HUES48 (cell line): Measurements from ENCODE around the gene CGB8.
A peak's percentile ranks its signal among the peaks of the same experiment; 100 is the strongest.
"Not testable (repeated sequence)": the region's sequence is repeated elsewhere in the genome, so short reads cannot be mapped to it uniquely, and the experiment has no call there.

Experiments used
- H3K27ac ChIP-seq: one replicate; pipeline ENCODE4 v1.7.0; 2013; ENCODE audit warnings: low read depth, low read length, inconsistent platforms
- H3K27me3 ChIP-seq: 2 replicates; pipeline ENCODE4 v1.6.1; 2013; ENCODE audit warnings: mild to moderate bottlenecking, low read length; ENCODE audit not compliant: control insufficient read depth, insufficient read depth
- H3K36me3 ChIP-seq: 2 replicates; pipeline ENCODE4 v1.6.1; 2013; ENCODE audit warnings: low read length; ENCODE audit not compliant: control insufficient read depth, insufficient read depth
- H3K4me1 ChIP-seq: 2 replicates; pipeline ENCODE4 v1.6.1; 2013; ENCODE audit warnings: mild to moderate bottlenecking, low read length; ENCODE audit not compliant: control insufficient read depth, insufficient read depth
- H3K4me3 ChIP-seq: 2 replicates; pipeline ENCODE4 v1.5.1; 2013; ENCODE audit warnings: mild to moderate bottlenecking, low read depth, low read length
- H3K9ac ChIP-seq: 2 replicates; pipeline ENCODE4 v1.6.1; 2013; ENCODE audit warnings: mild to moderate bottlenecking, low read depth, low read length, moderate library complexity
- H3K9me3 ChIP-seq: 2 replicates; pipeline ENCODE4 v1.6.1; 2013; ENCODE audit warnings: low read length; ENCODE audit not compliant: control insufficient read depth, insufficient read depth

Gene CGB8

DNA sequence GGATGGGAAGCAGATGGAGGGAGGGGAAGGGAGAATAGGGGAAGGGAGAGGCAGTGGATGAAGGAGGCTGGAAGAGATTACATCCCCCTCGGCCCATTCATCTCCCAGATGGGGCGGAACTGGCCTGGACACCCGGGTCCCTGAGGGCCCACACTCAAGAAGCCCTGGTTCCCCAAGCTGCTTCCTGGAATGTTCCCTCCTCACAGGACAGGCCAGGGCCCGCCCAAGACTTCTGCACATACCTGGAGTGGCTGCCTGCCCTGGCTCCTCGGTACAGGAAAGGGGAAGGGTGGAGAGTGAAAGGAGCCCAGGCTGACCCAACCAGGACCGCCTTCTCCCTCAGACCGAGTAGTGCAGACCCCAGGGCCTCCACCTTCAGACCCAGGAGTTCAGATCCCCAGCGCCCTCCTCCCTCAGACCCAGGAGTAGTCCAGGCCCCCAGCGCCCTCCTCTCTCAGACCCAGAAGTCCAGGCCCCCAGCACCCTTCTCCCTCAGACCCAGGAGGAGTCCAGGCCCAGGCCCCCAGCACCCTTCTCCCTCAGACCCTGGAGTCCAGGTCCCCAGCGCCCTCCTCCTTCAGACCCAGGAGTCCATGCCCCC is 15.2 kb upstream of the CGB8 start:
- no peak overlapping the region for H3K27ac ChIP-seq
- H3K9ac ChIP-seq: no peak overlapping the region
- H3K9me3 ChIP-seq: no peaks in the 10 kb centered on the region
- H3K36me3 ChIP-seq: no peaks in the 10 kb centered on the region
- H3K4me1 ChIP-seq: peaks cover 22% of the 10 kb centered on the region
- H3K4me3 ChIP-seq: peak overlapping the region; percentile 47; the same call in 1 of the 2 replicates
- peaks cover 42% of the 10 kb centered on the region for H3K27me3 ChIP-seq

DNA sequence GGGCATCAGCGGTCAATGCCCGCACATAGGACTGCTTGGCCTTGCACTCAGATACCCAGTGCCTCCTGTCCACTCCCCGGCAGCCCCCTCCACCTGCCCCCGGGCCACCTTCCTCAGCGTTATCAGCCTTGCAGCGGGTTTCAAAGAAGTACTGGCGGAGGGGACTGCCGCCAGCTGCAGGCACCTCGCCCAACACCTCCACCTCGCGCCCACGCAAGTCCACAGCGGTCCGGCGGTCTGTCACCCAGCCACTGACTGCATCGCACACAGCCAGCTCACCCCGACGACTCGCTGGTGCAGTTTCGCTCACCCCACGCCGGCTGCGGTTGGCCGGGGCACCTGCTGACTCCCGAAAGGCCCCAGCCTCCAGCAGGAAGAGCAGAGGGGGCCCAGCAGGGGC is 12.5 kb upstream of the CGB8 start:
- no peaks in the 10 kb centered on the region for H3K36me3 ChIP-seq
- H3K27ac ChIP-seq: no peak overlapping the region
- H3K4me1 ChIP-seq: peaks cover 35% of the 10 kb centered on the region
- H3K4me3 ChIP-seq: no peak overlapping the region
- no peak overlapping the region for H3K9ac ChIP-seq
- H3K27me3 ChIP-seq: peaks cover 45% of the 10 kb centered on the region
- H3K9me3 ChIP-seq: no peaks in the 10 kb centered on the region

DNA sequence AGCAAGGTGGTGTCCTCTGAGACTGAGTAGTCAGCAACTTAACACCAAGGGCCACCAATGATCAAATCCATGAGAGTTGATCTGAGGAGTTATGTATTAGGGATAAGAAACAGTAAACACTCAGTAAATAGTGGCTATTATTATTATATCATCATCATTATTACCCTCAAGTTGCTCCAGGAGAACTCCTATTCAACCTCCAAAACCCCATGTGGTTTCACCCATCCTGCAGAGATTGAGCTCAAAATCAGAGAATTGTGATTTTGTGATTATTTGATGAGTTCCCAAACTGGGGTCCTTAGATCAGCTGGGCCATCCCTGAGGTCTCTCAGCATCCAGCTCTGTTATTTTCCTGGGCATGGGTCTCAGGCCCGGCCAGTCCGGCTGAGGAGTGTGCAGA is 12.1 kb upstream of the CGB8 start:
- Histone ChIP-seq H3K4me3 (no peak overlapping the region), H3K4me1 (peaks cover 31% of the 10 kb centered on the region), H3K27ac (no peak overlapping the region), H3K36me3 (no peaks in the 10 kb centered on the region), H3K9me3 (no peaks in the 10 kb centered on the region), H3K27me3 (peaks cover 45% of the 10 kb centered on the region), H3K9ac (no peak overlapping the region)

- Histone ChIP-seq H3K27me3 (peaks cover 47% of the 10 kb centered on the region), H3K9ac (no peak overlapping the region), H3K4me1 (peaks cover 20% of the 10 kb centered on the region), H3K27ac (no peak overlapping the region), H3K4me3 (no peak overlapping the region), H3K9me3 (no peaks in the 10 kb centered on the region), H3K36me3 (no peaks in the 10 kb centered on the region)
These were observed 10.1 kb upstream of the CGB8 start for GRCh38 chr19:49059053-49059452.

GRCh38 chr19:49058562-49058961 is 9.7 kb upstream of the CGB8 start:
- H3K27ac ChIP-seq: no peak overlapping the region
- H3K4me3 ChIP-seq: no peak overlapping the region
- H3K9me3 ChIP-seq: no peaks in the 10 kb centered on the region
- H3K27me3 ChIP-seq: peaks cover 47% of the 10 kb centered on the region
- H3K4me1 ChIP-seq: peaks cover 15% of the 10 kb centered on the region
- no peak overlapping the region for H3K9ac ChIP-seq
- no peaks in the 10 kb centered on the region for H3K36me3 ChIP-seq

DNA sequence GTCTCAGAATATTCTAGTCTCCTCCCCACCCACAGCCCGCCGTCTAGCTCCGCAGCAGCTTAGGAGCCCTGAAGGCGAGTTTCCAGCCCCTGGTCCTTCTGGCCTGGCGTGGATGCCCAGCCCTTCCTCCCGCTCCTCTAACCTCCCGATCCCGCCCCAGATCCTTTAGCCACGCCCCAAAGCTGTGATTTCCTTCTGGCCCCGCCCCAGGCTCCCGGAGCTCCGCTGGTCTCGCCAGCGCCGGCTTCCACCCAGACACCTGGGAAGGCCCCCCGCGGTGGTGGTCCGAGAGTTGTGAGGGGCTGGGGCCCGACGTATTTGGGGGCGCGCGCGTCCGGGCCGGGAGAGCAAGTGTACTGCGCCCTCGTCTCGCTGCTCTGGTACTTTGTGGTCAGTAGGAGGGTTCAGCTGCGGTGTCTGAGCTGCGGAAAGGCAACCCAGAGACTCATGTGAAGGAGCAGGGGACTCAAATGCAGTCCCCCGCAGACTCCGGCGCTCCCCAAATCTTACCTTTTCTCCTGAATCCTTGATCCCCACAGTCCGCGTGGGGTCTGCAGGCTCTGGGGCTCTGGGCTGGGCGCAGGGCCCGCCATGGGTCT is 8.8 kb upstream of the CGB8 start, which contains the start of gene CGB7:
Gene CGB7, minus strand, starts transcription at position 114 of the 599 bp plus-strand sequence. CDS start 2,374 bp downstream, outside the sequence.
- Histone ChIP-seq H3K27me3 (peaks cover 47% of the 10 kb centered on the region), H3K4me3 (peak within 1 kb of the TSS; percentile 58)

DNA sequence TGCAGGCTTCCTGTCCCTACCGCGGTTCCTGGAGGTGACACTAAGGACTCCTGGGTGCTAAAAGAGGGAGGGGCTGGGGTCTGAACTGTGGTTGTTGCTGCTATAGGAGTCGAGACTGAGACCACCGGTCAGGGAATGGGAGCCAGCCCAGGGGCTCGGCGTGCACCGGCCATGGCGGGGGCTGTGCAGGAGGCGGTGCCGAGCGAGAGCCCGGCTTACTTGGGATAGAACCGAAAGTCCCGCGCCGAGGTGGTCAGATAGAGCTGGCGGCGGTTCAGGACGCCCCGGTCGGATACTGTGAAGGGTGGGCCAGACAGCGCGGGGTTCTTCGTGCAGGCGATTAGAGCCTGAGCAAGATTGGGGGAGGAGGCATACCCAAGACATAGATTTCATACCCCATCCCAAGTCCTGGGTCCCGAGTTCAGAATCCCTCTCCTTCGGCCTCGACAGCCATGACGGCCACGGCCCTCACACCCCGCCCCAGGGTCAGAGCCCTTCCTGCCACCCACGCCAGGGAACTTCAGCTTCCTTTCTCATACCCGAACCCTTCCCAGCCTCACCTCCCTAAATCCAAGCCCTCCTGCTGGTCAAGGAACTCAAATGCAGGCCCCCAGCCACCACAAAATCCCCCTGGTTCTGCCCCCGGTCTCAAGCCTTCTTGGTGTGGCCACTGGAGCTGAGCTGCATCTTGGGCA is 8.1 kb upstream of the CGB8 start:
- not testable (repeated sequence) for H3K9me3 ChIP-seq, H3K27ac ChIP-seq, H3K36me3 ChIP-seq, H3K9ac ChIP-seq
- Histone ChIP-seq H3K4me1 (peaks cover 13% of the 10 kb centered on the region), H3K4me3 (peak overlapping the region; percentile 58), H3K27me3 (peaks cover 47% of the 10 kb centered on the region)

More for the DNA sequence above, 8.8 kb upstream of the CGB8 start, which contains the start of gene CGB7:
- peaks cover 13% of the 10 kb centered on the region for H3K4me1 ChIP-seq
- H3K9me3 ChIP-seq: no peaks in the 10 kb centered on the region
- no peaks in the 10 kb centered on the region for H3K36me3 ChIP-seq
- H3K27ac ChIP-seq: no peak within 1 kb of the TSS
- H3K9ac ChIP-seq: no peak within 1 kb of the TSS

DNA sequence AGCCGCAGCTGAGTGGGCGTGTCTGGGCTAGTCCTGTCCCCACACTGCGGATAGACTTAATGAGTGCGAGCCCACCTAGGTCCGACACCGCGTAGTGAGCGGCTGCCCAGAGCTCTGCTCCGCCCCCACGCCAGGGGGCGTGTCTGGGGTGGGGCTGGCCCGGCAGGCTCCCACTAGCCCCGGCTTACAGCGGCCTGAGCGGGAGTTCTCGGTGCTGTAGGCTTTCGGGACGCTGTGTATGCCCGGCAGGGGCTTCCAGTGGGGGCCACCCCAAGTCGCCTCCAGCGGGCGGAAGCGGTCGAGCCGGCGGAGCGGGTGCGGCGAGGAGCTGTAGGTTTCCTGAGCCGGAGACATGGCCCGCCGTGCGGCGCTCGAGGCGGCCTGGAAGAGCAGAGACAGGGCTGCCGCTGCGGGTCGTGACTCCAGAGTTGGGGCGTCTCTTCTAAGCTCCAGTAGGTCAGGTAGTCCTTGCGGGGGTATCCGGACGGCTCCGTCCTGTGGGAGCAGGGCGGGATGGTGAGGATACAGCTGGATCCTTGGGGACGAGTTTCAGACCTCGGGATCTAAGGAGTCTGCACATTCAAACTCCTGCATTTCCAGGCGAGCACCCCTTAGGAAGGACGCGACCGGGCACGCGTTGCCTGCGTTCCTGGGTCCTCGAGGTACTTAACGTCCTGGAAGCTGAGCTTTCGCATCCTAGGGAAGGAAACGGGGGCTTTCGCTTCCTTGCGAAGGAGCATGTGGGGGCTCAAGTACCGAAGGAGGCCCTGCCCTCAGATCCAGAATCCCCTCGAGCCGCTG is 7.4 kb upstream of the CGB8 start:
- H3K27me3 ChIP-seq: peaks cover 47% of the 10 kb centered on the region
- H3K9me3 ChIP-seq: no peaks in the 10 kb centered on the region
- H3K4me1 ChIP-seq: peaks cover 13% of the 10 kb centered on the region
- peak overlapping the region; percentile 58 for H3K4me3 ChIP-seq
- no peak overlapping the region for H3K27ac ChIP-seq
- no peaks in the 10 kb centered on the region for H3K36me3 ChIP-seq
- no peak overlapping the region for H3K9ac ChIP-seq

- H3K9ac ChIP-seq, H3K27ac ChIP-seq: not testable (repeated sequence)
These were observed 1.6 kb upstream of the CGB8 start for GRCh38 chr19:49050376-49051033.

GRCh38 chr19:49049834-49050233 is 923 bp upstream of the CGB8 start:
- H3K4me1 ChIP-seq, H3K36me3 ChIP-seq, H3K27ac ChIP-seq, H3K9me3 ChIP-seq, H3K4me3 ChIP-seq, H3K27me3 ChIP-seq, H3K9ac ChIP-seq: not testable (repeated sequence)

More at GRCh38 chr19:49050376-49051033, 1.6 kb upstream of the CGB8 start:
- not testable (repeated sequence) for H3K4me3 ChIP-seq, H3K36me3 ChIP-seq, H3K9me3 ChIP-seq, H3K27me3 ChIP-seq, H3K4me1 ChIP-seq
